ENCODE measurements around the gene SRPRB. TPM values are rescaled to one million over a fixed set of nuclear protein-coding genes. Genes with fewer than 3 reads are reported as not detected.

The SRPRB gene
- total RNA-seq, 2 donors from 2014 or later, result 16.4 to 24.8 TPM

- no peaks in the 10 kb centered on the region for H3K36me3 ChIP-seq
- no peaks in the 10 kb centered on the region for H3K27me3 ChIP-seq
- no peak for DNase-seq (ENCODE audit: low spot score)
- H3K9me3 ChIP-seq, result peaks cover 0 to 1% of the 10 kb centered on the region in 2 donors
- H3K4me3 ChIP-seq, result no peak overlapping the region
- no peak overlapping the region for H3K27ac ChIP-seq
- H3K4me1 ChIP-seq, result no peaks in the 10 kb centered on the region
- TF ChIP-seq CTCF (IDR thresholded peaks at IDR 0.05), result no peak
Measured at GRCh38 chr3:133797396-133798105, 8.1 kb upstream of the SRPRB start.

DNA sequence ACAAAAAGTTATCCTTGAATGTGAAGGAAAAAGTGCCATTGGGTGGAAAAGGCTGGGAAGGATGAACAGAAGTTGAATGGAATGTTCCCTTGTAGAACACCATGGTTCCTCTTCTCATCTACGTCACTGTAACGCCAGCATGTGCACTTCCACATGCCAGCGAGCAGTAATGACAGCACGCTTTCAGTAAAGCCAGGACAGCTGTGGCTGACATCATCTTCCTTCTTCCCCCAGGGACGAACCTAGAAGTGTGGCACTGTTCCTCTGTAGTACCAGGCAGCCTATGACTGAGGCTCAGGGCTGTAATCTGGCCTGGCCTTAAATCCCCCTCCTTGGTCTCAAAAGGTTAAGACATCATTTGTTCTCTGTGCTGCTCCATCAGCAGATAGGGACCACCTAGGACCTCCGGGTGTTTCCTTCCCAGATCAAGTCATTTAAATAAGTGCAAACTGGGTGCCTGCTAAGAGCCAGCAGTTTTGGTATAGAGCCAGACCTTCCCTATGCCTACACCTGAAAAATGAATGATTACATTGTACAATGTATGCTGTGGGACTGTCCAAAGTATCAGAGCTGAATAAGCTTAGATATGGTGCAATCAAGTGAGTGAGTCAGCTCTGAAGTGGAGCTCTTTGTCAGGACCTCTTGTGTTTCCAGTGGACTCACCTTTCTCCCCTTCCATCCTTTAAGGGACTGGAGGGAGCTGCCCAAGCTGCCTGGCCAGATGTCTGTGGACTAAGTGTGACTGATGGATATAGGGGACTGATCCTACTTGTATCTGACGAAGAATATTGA lies 5.6 kb upstream of the SRPRB start:
- H3K4me3 ChIP-seq, result no peak overlapping the region
- H3K4me1 ChIP-seq, result peaks cover 0 to 1% of the 10 kb centered on the region in 2 donors
- no peaks in the 10 kb centered on the region for H3K36me3 ChIP-seq
- DNase-seq (ENCODE audit: low spot score), result no peak
- no peaks in the 10 kb centered on the region for H3K27me3 ChIP-seq
- no peaks in the 10 kb centered on the region for H3K9me3 ChIP-seq
- no peak overlapping the region for H3K27ac ChIP-seq
- TF ChIP-seq CTCF (IDR thresholded peaks at IDR 0.05), result no peak

DNA sequence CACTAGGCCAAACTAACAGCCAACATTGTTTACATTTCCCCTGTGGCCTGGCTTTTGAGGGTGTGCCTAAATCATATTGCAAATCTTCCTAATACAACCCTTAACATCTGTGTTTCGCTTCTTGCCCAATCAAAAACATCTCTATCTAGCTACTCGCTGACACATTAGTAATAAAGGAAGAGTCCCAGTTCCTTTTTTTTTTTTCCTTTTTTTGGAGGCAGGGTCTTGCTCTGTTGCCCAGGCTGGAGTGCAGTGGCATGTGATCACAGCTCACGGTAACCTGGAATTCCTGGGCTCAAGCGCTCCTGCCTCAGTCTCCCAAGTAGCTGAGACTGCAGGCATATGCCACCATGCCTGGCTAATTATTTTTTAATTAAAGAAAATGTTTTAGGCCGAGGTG lies 2.1 kb upstream of the SRPRB start:
- DNase-seq (ENCODE audit: low spot score), result no peak
- H3K9me3 ChIP-seq, result no peaks in the 10 kb centered on the region
- H3K27me3 ChIP-seq, result no peaks in the 10 kb centered on the region
- H3K36me3 ChIP-seq, result peaks cover 7% of the 10 kb centered on the region
- no peak overlapping the region for H3K4me3 ChIP-seq
- H3K27ac ChIP-seq, result no peak overlapping the region
- H3K4me1 ChIP-seq, result peaks cover 0 to 14% of the 10 kb centered on the region in 2 donors
- no peak for TF ChIP-seq CTCF (IDR thresholded peaks at IDR 0.05)

DNA sequence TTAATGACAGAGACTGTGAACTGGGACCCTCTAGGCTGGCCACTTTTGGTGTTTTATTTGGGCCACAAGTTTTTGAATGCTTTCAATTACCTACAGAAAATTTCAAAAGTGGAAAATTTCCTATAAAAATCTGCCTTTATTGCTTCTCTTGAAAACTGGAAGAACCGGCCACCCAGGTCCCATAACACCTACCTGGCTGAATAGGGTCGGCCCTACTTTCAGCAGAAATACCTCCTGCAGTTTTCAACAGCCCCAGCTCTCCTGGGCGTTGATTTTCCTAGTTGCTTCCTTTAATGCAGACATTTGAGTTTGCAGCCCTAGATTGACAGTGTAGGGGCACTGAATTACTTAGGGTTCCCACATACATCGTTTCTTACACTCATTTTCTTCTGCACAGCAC lies 719 bp upstream of the SRPRB start:
- no peak for TF ChIP-seq CTCF (IDR thresholded peaks at IDR 0.05)
- Histone ChIP-seq H3K36me3 (peaks cover 7% of the 10 kb centered on the region), H3K4me3 (no peak overlapping the region), H3K27ac (no peak overlapping the region), H3K9me3 (no peaks in the 10 kb centered on the region), H3K27me3 (no peaks in the 10 kb centered on the region), H3K4me1 (peaks cover 0 to 14% of the 10 kb centered on the region in 2 donors)
- DNase-seq (ENCODE audit: low spot score), result no peak

- Histone ChIP-seq H3K27ac (peak overlapping the region in 1 of 2 donors; percentile 76), H3K9me3 (no peaks in the 10 kb centered on the region), H3K4me1 (peaks cover 0 to 14% of the 10 kb centered on the region in 2 donors), H3K27me3 (no peaks in the 10 kb centered on the region), H3K4me3 (peak overlapping the region; percentile 87 to 90), H3K36me3 (peaks cover 7% of the 10 kb centered on the region)
- no peak for TF ChIP-seq CTCF (IDR thresholded peaks at IDR 0.05)
- DNase-seq (ENCODE audit: low spot score), result no peak
Measured at GRCh38 chr3:133805384-133805701, 272 bp upstream of the SRPRB start.

Measured in right atrium auricular region (tissue), 2 donors.